Measurements from ENCODE around the gene RAB21.

RAB21 gene

DNA sequence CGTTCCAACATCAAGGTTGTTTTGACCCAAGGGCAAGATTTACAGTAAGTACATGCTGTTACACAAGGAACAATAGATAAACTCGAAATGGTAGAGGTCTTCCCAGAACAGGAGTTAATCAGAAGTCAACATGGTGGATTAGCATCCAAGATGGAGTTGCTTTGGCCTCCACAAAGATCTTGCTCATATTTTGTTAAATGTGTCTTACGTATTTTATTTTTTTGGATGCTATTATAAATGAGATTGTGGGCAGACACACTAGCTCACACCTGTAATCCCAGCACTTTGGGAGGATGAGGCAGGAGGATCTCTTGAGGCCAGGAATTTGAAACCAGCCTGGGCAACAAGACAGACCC is 22.3 kb upstream of the RAB21 start:
- H3K4me2 ChIP-seq (ENCODE audit: low read length) = peak overlapping the region; percentile 98
- no peaks in the 10 kb centered on the region for H3K4me1 ChIP-seq (ENCODE audit: low read length)
- no peak overlapping the region for H3K27ac ChIP-seq (ENCODE audit: low read length)
- H3K36me3 ChIP-seq (replicated peaks; ENCODE audit: low read depth, low read length) = no peaks in the 10 kb centered on the region
- H3K9ac ChIP-seq (ENCODE audit: low read length) = peak overlapping the region; percentile 35; the same call in 1 of the 2 replicates
- no peaks in the 10 kb centered on the region for H3K27me3 ChIP-seq (ENCODE audit: low read depth, low read length)
- peak overlapping the region; percentile 98 for H2AFZ ChIP-seq (ENCODE audit: low read depth, low read length)
- TF ChIP-seq, protein P1, sequence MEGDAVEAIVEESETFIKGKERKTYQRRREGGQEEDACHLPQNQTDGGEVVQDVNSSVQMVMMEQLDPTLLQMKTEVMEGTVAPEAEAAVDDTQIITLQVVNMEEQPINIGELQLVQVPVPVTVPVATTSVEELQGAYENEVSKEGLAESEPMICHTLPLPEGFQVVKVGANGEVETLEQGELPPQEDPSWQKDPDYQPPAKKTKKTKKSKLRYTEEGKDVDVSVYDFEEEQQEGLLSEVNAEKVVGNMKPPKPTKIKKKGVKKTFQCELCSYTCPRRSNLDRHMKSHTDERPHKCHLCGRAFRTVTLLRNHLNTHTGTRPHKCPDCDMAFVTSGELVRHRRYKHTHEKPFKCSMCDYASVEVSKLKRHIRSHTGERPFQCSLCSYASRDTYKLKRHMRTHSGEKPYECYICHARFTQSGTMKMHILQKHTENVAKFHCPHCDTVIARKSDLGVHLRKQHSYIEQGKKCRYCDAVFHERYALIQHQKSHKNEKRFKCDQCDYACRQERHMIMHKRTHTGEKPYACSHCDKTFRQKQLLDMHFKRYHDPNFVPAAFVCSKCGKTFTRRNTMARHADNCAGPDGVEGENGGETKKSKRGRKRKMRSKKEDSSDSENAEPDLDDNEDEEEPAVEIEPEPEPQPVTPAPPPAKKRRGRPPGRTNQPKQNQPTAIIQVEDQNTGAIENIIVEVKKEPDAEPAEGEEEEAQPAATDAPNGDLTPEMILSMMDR (IDR thresholded peaks at IDR 0.05; ENCODE audit: low read depth, low read length) = no peak
- no peak for TF ChIP-seq EZH2phosphoT487 (IDR thresholded peaks at IDR 0.05; ENCODE audit: low read depth)
- no peaks in the 10 kb centered on the region for H4K20me1 ChIP-seq (ENCODE audit: insufficient read depth, low read length)
- peak overlapping the region; percentile 75 for H3K4me3 ChIP-seq (ENCODE audit: low read length)
- H3K9me3 ChIP-seq (ENCODE audit: insufficient read depth, low read length) = no peaks in the 10 kb centered on the region
- no peaks in the 10 kb centered on the region for H3K79me2 ChIP-seq (ENCODE audit: low read length)

DNA sequence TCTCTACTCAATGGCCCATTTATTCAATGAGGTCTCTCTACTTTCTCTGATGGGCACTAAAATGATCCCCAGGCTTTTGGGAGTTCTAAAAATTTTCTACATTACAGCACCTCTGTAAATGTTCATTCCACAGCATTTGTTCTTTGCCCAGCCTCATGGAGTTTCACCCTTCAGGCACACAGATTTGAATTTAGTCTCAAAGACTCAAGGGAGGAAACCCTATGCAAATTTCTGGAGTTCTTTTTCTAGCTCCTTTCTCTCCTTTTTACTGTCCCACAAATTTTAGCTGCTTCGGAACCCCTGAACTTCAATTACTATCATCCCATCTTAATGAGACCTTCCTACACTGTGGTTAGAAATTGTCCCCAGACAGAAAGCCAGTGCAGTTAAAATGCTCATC is 17.5 kb upstream of the RAB21 start:
- Histone ChIP-seq H3K4me1 (ENCODE audit: low read length) (no peaks in the 10 kb centered on the region), H2AFZ (ENCODE audit: low read depth, low read length) (no peak overlapping the region), H3K27me3 (ENCODE audit: low read depth, low read length) (no peaks in the 10 kb centered on the region), H3K36me3 (replicated peaks; ENCODE audit: low read depth, low read length) (no peaks in the 10 kb centered on the region), H4K20me1 (ENCODE audit: insufficient read depth, low read length) (no peaks in the 10 kb centered on the region), H3K9ac (ENCODE audit: low read length) (no peak overlapping the region), H3K9me3 (ENCODE audit: insufficient read depth, low read length) (no peaks in the 10 kb centered on the region), H3K4me2 (ENCODE audit: low read length) (no peak overlapping the region), H3K79me2 (ENCODE audit: low read length) (no peaks in the 10 kb centered on the region), H3K27ac (ENCODE audit: low read length) (no peak overlapping the region), H3K4me3 (ENCODE audit: low read length) (no peak overlapping the region)
- TF ChIP-seq EZH2phosphoT487 (IDR thresholded peaks at IDR 0.05; ENCODE audit: low read depth) = no peak
- TF ChIP-seq, protein P1 (IDR thresholded peaks at IDR 0.05; ENCODE audit: low read depth, low read length) = no peak

DNA sequence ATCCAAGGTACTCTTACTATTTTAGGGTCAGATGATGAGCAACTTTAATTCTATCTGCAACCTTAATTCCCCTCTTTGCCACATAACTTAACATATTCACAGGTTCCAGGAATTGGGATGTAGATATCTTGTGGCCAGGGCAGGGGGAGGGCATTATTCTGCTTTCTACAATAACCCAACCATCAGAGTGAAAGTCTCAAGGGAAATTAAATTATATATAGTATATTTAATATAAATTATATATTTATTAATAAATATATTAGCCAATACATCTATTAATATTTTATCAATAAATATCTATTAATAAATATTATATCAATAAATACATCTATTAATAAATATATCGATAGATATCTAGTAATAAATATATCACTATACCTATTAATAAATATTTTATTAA is 11.7 kb upstream of the RAB21 start:
- Histone ChIP-seq H3K4me2 (ENCODE audit: low read length) (no peak overlapping the region), H4K20me1 (ENCODE audit: insufficient read depth, low read length) (no peaks in the 10 kb centered on the region), H3K36me3 (replicated peaks; ENCODE audit: low read depth, low read length) (no peaks in the 10 kb centered on the region), H3K9ac (ENCODE audit: low read length) (no peak overlapping the region), H3K4me3 (ENCODE audit: low read length) (no peak overlapping the region), H3K27me3 (ENCODE audit: low read depth, low read length) (no peaks in the 10 kb centered on the region; the same call in 1 of the 2 replicates), H3K4me1 (ENCODE audit: low read length) (peaks cover 8% of the 10 kb centered on the region), H3K79me2 (ENCODE audit: low read length) (no peaks in the 10 kb centered on the region), H2AFZ (ENCODE audit: low read depth, low read length) (no peak overlapping the region), H3K27ac (ENCODE audit: low read length) (no peak overlapping the region), H3K9me3 (ENCODE audit: insufficient read depth, low read length) (no peaks in the 10 kb centered on the region)
- TF ChIP-seq EZH2phosphoT487 (IDR thresholded peaks at IDR 0.05; ENCODE audit: low read depth) = no peak
- TF ChIP-seq, protein P1 (IDR thresholded peaks at IDR 0.05; ENCODE audit: low read depth, low read length) = no peak

DNA sequence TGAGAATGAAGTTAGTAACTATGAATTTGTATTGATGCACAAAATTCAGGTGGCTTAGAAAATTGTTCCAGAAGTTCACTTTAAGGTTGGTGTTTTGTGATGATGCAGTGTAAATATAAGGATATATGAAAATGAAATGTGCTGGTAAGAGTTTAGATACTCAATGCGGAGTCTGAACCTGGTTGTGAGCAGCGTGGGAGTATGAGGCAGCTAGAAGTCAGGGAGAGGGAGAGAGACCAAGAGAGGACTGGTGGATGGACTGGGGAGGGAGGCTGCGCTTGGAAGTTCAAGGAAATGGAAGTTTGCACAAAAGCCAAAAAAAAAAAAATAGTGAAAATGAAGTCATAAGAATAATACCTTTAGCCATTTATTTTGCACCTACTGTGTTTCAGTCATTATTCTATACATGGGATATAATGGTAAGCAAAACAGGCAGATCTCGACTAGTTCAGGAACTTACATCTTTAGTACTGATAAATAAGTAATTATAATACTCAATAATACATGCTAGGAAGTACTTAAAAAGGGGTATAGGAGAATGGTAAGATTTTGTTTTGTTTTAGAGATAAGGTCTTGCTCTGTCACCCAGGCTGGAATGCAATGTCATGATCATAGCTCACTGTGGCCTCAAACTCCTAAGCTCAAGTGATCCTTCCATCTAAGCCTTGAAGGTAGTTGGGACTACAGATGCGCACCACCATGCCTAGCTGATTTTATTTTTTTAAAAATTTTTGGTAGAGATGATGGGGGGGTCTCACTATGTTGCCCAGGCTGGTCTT is 10.0 kb upstream of the RAB21 start:
- peaks cover 12% of the 10 kb centered on the region for H3K27me3 ChIP-seq (ENCODE audit: low read depth, low read length)
- peaks cover 13% of the 10 kb centered on the region for H3K4me1 ChIP-seq (ENCODE audit: low read length)
- no peaks in the 10 kb centered on the region for H3K36me3 ChIP-seq (replicated peaks; ENCODE audit: low read depth, low read length)
- H3K79me2 ChIP-seq (ENCODE audit: low read length) = no peaks in the 10 kb centered on the region
- no peaks in the 10 kb centered on the region for H3K9me3 ChIP-seq (ENCODE audit: insufficient read depth, low read length)
- no peak overlapping the region for H3K27ac ChIP-seq (ENCODE audit: low read length)
- H3K4me2 ChIP-seq (ENCODE audit: low read length) = no peak overlapping the region
- H3K9ac ChIP-seq (ENCODE audit: low read length) = no peak overlapping the region
- H2AFZ ChIP-seq (ENCODE audit: low read depth, low read length) = 0 out of 2 replicates have a peak overlapping the region, but pooled peaks have one; percentile 18
- TF ChIP-seq, protein P1 (IDR thresholded peaks at IDR 0.05; ENCODE audit: low read depth, low read length) = no peak
- TF ChIP-seq EZH2phosphoT487 (IDR thresholded peaks at IDR 0.05; ENCODE audit: low read depth) = no peak
- H4K20me1 ChIP-seq (ENCODE audit: insufficient read depth, low read length) = no peaks in the 10 kb centered on the region
- no peak overlapping the region for H3K4me3 ChIP-seq (ENCODE audit: low read length)
